HG03066 (cell line): ENCODE data around the gene NSMF.

ENCODE experiments used
- ATAC-seq: cut with Tn5 transposase; IDR thresholded peaks from one replicate; pipeline ENCODE4 v1.9.1; 2021; ENCODE audit warnings: low read depth; ENCODE audit not compliant: unreplicated experiment

NSMF gene

GRCh38 chr9:137434498-137435380 is 24.4 kb downstream of the NSMF start:
- ATAC-seq, result no peak

- no peak for ATAC-seq
These were observed 25.2 kb downstream of the NSMF start for GRCh38 chr9:137433916-137434431.

GRCh38 chr9:137433349-137433915 is 25.7 kb downstream of the NSMF start:
- ATAC-seq, result no peak

GRCh38 chr9:137432687-137433348 is 26.3 kb downstream of the NSMF start:
- no peak for ATAC-seq

GRCh38 chr9:137431416-137431931 is 27.7 kb downstream of the NSMF start:
- ATAC-seq, result no peak

GRCh38 chr9:137430723-137431415 is 28.3 kb downstream of the NSMF start:
- ATAC-seq, result no peak

GRCh38 chr9:137429974-137430722 is 29.0 kb downstream of the NSMF start:
- ATAC-seq, result no peak

GRCh38 chr9:137429546-137429890 is 29.6 kb downstream of the NSMF start:
- ATAC-seq, result no peak

GRCh38 chr9:137428841-137429545 is 30.1 kb downstream of the NSMF start:
- ATAC-seq, result no peak

- ATAC-seq, result no peak
These were observed 30.9 kb downstream of the NSMF start for GRCh38 chr9:137428311-137428630.

GRCh38 chr9:137427454-137428310 is 31.5 kb downstream of the NSMF start:
- ATAC-seq, result no peak

- ATAC-seq, result no peak
These were observed 33.0 kb downstream of the NSMF start for GRCh38 chr9:137426018-137426681.

GRCh38 chr9:137423514-137424291 is 35.4 kb downstream of the NSMF start:
- no peak for ATAC-seq

- ATAC-seq, result peak; percentile 78
These were observed 36.3 kb downstream of the NSMF start, which contains the start of the genes EXD3 and NOXA1 for GRCh38 chr9:137422604-137423513. EXD3 (minus strand) TSS chr9:137423162; CDS start chr9:137395357, 27,805 bp downstream. NOXA1 (plus strand) TSS chr9:137423393; CDS start chr9:137423530, 137 bp downstream.

GRCh38 chr9:137421838-137422603 is 37.1 kb downstream of the NSMF start:
- ATAC-seq, result no peak
